Hematopoietic multipotent progenitor cell treated with erythropoietin and hydrocortisone succinate and interleukin-3 and kit ligand, for 17 days (in vitro differentiated cells): ENCODE results near the gene ABCC9.
"Not testable (repeated sequence)": the region's sequence is repeated elsewhere in the genome, so short reads cannot be mapped to it uniquely, and the experiment has no call there.

Source experiments
- DNase-seq: peaks from one replicate; pipeline ENCODE4 v3.0.0-alpha.2; 2015; ENCODE audit warnings: low spot score

The ABCC9 gene

GRCh38 chr12:21933656-21934055 is 7.6 kb downstream of the ABCC9 start:
- no peak for DNase-seq

- DNase-seq, result not testable (repeated sequence)
Observed at GRCh38 chr12:21929972-21930371, 11.3 kb downstream of the ABCC9 start.

- DNase-seq, result no peak
Observed at GRCh38 chr12:21925296-21925913, 15.8 kb downstream of the ABCC9 start.

GRCh38 chr12:21921436-21921835 is 19.8 kb downstream of the ABCC9 start:
- DNase-seq, result no peak

GRCh38 chr12:21918456-21918855 is 22.8 kb downstream of the ABCC9 start:
- DNase-seq, result no peak

- DNase-seq, result no peak
Observed at GRCh38 chr12:21913823-21914222, 27.4 kb downstream of the ABCC9 start.

- DNase-seq, result no peak
Observed at GRCh38 chr12:21912318-21912717, 28.9 kb downstream of the ABCC9 start.

- no peak for DNase-seq
Observed at GRCh38 chr12:21911832-21912231, 29.4 kb downstream of the ABCC9 start.

- DNase-seq, result no peak
Observed at GRCh38 chr12:21910657-21911056, 30.6 kb downstream of the ABCC9 start.

- DNase-seq, result no peak
Observed at GRCh38 chr12:21907948-21908837, 33.0 kb downstream of the ABCC9 start.

- no peak for DNase-seq
Observed at GRCh38 chr12:21906919-21907493, 34.2 kb downstream of the ABCC9 start.

GRCh38 chr12:21899532-21899931 is 41.7 kb downstream of the ABCC9 start:
- DNase-seq, result not testable (repeated sequence)

- DNase-seq, result no peak
Observed at GRCh38 chr12:21895651-21896050, 45.6 kb downstream of the ABCC9 start.

GRCh38 chr12:21894792-21895595 is 46.2 kb downstream of the ABCC9 start:
- no peak for DNase-seq

GRCh38 chr12:21893924-21894323 is 47.3 kb downstream of the ABCC9 start:
- no peak for DNase-seq

GRCh38 chr12:21892341-21892740 is 48.9 kb downstream of the ABCC9 start:
- DNase-seq, result no peak

GRCh38 chr12:21891751-21892217 is 49.4 kb downstream of the ABCC9 start:
- DNase-seq, result no peak

GRCh38 chr12:21888276-21888863 is 52.9 kb downstream of the ABCC9 start:
- DNase-seq, result no peak

GRCh38 chr12:21884936-21885335 is 56.3 kb downstream of the ABCC9 start:
- DNase-seq, result no peak

- DNase-seq, result no peak
Observed at GRCh38 chr12:21882635-21883034, 58.6 kb downstream of the ABCC9 start.

GRCh38 chr12:21881965-21882364 is 59.3 kb downstream of the ABCC9 start:
- no peak for DNase-seq

- DNase-seq, result no peak
Observed at GRCh38 chr12:21879312-21879711, 61.9 kb downstream of the ABCC9 start.
